SU-DHL-6 (cell line): ENCODE measurements around the gene C12orf75.

Experiments used
- CTCF ChIP-seq: fragments of 200-600 bp; sonication (generic); IDR thresholded peaks from one replicate; pipeline ENCODE4 v1.5.1; 2017; ENCODE audit warnings: antibody characterized with exemption, mild to moderate bottlenecking, low read length, moderate library complexity; ENCODE audit not compliant: insufficient read depth, poor library complexity, severe bottlenecking
- EZH2phosphoT487 ChIP-seq: fragments of 200-600 bp; sonication (generic), shearing (Covaris generic); conservative IDR thresholded peaks from 2 replicates; pipeline ENCODE4 v1.6.1; 2018; ENCODE audit warnings: mild to moderate bottlenecking, antibody characterized with exemption, low read length, moderate library complexity, mixed read lengths

DNA sequence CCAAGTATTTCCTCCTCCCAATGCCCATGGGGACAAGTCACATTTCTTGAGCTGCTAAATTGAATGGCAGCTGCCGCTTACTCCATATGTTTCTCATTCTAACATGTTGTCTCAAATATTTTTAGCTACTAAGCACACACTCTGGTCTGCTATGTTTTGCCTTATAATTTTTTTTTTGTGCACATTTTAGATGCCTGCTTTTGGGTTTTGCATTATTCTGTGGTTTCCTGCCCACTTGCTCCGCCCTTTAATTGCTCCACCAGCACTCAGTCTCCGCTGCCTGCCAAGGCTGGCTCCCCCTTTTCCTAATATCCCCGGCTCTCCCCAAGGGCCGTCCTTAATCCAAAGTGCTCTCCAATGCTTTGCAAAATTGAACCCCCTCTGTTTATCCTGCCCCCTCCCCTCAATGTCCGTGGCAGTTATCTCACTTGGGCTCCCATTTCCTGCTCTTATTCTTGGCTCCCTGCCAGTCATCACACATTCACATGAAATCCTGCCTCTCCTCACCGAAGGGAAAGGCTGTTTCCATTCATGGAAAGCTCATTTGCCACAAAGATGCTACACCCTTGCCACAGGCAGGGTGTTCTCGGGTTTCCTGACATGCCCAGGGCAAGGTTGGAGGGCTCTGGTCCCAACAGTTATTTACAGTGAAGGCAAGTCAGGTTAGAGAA lies 79.4 kb downstream of the C12orf75 start:
- TF ChIP-seq CTCF = no peak
- TF ChIP-seq EZH2phosphoT487 = no peak
